WTC11 (cell line): ENCODE data around the gene SPIB.

Source experiments
- SMAD4 ChIP-seq: sonication (generic); formaldehyde crosslinking; IDR thresholded peaks from 2 replicates; pipeline ENCODE4 v1.8.0; 2022; ENCODE audit warnings: mild to moderate bottlenecking, missing genetic modification reagents
- ZNF232 ChIP-seq: sonication (generic); formaldehyde crosslinking; IDR thresholded peaks from 2 replicates; pipeline ENCODE4 v1.8.0; 2022; ENCODE audit warnings: mild to moderate bottlenecking, missing genetic modification reagents
- TF ChIP-seq, protein P1 (sequence below): fragments of 200-600 bp; IDR thresholded peaks from 2 replicates; pipeline ENCODE4 v1.8.0; 2022; ENCODE audit warnings: antibody characterized with exemption

GRCh38 chr19:50376166-50377050 lies 42.3 kb upstream of the SPIB start, which contains the start of gene NR1H2:
- TF ChIP-seq ZNF232 (CRISPR knock-in tag) (0 out of 2 replicates have a peak, but pooled peaks have one; percentile 32), SMAD4 (CRISPR knock-in tag) (no peak)
- TF ChIP-seq, protein P1, sequence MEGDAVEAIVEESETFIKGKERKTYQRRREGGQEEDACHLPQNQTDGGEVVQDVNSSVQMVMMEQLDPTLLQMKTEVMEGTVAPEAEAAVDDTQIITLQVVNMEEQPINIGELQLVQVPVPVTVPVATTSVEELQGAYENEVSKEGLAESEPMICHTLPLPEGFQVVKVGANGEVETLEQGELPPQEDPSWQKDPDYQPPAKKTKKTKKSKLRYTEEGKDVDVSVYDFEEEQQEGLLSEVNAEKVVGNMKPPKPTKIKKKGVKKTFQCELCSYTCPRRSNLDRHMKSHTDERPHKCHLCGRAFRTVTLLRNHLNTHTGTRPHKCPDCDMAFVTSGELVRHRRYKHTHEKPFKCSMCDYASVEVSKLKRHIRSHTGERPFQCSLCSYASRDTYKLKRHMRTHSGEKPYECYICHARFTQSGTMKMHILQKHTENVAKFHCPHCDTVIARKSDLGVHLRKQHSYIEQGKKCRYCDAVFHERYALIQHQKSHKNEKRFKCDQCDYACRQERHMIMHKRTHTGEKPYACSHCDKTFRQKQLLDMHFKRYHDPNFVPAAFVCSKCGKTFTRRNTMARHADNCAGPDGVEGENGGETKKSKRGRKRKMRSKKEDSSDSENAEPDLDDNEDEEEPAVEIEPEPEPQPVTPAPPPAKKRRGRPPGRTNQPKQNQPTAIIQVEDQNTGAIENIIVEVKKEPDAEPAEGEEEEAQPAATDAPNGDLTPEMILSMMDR = no peak
